CD4-positive, alpha-beta T cell treated with Interleukin-12 subunit alpha and Interleukin-12 subunit beta, for 1 hour (primary cell): ENCODE measurements around the gene CCDC92.
"Not testable (repeated sequence)": the region's sequence is repeated elsewhere in the genome, so short reads cannot be mapped to it uniquely, and the experiment has no call there.

Experiments
- DNase-seq: peaks from one replicate; pipeline ENCODE4 v3.0.0-alpha.2; 2020

CCDC92 gene

DNA sequence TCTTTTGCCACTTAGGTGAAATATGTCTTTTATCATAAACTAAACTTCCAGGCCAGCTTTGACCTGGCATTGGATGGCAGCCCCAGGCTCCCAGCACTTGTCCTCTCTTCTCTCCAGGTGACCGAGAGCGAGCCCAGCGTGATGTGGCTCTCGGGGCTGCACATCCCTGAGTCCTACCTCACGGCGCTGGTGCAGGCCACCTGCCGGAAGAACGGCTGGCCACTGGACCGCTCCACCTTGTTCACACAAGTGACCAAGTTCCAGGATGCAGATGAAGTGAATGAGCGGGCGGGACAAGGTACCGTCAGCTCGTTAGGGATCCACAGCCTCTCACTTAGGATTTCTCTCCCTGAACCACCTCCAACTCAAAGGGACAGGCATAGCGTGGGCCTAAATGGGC is 39.4 kb downstream of the CCDC92 start:
- DNase-seq: no peak

- peak; percentile 47 for DNase-seq
These were observed 40.8 kb downstream of the CCDC92 start for GRCh38 chr12:123931686-123932321.

DNA sequence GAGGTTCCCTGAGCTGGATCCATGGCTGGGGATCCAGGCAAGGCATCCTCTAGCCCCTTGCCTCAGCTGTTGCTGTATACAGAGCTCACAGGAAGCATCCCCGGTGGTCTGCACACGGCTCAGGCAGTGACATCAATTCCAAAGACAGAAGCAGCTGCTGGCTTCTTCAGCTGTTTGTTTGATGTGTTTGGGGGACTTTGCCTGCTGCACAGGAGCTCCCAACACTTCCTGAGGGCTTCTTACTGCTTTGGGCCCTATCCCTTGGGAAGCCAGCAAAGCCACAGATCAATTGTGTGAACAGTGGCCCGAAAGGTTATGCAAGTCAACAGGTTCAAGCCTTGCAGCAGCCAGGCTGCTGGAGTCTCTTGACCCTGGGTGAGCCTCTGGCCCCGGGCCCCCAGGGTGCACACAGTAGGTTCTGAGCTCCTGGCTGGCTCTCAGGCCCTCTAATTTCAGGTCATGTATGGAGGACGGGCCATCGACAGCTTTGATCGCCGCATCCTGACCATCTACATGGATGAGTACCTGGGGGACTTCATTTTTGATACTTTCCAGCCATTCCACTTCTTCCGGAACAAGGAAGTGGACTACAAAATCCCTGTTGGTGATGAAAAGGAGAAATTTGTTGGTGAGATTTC is 42.6 kb downstream of the CCDC92 start:
- DNase-seq: no peak

DNA sequence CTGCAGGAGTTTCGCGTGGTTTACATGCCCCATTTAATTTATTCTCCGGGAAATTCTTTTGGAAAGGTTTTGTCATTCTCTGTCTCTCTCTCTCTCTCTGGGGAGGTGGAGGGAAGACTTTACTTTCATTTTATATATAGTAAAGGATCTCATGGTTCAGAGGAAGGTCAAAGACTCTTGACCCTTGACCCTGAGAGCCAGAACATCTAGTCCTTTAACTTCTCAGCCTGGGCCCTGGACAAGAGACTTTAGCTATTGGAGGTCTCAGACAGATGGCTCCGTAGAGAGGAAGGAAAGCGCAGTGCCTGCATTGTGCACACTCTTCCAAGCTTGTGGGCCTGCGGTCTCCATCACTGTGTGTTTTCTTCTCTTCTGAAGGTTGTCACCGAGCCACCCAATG is 43.7 kb downstream of the CCDC92 start:
- no peak for DNase-seq

DNA sequence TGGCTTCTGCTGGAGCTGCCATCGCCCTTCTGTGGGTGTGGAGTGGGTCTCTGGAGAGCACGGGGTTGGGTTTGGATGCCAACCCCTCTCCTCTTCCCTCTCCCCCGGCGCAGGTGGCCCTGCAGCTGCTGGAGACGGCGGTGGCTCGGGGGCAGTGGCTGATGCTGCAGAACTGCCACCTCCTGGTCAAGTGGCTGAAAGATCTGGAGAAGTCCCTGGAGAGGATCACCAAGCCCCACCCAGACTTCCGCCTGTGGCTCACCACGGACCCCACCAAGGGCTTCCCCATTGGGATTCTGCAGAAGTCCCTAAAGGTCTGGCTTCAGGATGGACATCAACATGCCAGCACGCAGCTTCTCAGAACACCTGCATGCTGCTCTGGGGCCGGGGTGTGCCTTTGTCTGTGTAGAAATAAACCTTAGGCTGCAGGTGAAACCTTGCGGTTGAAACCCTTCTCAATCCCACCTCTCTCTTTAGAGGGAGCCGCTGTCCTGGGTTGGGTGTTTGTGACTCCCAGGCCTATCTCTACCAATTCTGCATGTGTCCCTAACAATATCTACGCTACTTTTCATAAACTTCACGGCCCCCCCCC is 44.3 kb downstream of the CCDC92 start:
- DNase-seq: no peak

DNA sequence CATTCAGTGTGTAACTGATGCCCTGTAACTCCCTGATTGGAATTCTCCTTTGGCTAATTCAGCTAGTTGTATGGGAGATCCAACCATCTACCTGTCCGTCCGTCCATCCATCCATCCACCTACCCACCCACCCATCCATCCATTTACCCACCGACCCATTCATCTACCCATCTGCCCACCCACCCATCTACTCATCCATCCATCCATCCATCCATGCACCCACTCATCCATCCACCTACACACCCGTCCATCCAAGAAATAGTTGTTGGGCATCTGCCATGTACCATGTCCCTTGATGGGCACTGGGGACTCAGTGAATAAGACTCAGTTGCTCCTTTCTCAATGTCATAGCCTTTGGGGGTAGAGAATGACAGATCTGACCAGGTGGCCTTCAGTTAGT is 48.1 kb downstream of the CCDC92 start:
- no peak for DNase-seq

DNA sequence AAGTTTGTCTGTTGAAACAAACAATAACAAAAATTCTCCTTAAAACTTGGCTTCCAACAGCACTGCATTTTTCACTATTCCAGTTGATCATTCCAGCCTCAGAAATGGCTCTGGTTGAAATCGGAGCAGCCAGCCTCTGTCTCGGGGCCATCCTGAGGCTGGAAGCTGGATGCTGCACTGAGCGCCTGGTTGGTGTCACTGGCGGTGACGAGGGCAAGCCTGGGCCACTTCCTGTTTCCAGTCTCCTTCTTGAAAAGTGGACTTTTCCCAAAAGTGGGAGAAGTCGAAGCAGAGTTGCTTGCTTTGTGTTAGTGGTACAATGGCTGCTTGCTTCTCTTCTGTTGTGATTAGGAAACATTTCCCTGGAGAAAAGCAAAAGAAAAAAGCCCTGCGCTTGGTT is 48.7 kb downstream of the CCDC92 start:
- no peak for DNase-seq

GRCh38 chr12:123923038-123923437 is 49.6 kb downstream of the CCDC92 start:
- no peak for DNase-seq

GRCh38 chr12:123919980-123920360 is 52.7 kb downstream of the CCDC92 start:
- no peak for DNase-seq

DNA sequence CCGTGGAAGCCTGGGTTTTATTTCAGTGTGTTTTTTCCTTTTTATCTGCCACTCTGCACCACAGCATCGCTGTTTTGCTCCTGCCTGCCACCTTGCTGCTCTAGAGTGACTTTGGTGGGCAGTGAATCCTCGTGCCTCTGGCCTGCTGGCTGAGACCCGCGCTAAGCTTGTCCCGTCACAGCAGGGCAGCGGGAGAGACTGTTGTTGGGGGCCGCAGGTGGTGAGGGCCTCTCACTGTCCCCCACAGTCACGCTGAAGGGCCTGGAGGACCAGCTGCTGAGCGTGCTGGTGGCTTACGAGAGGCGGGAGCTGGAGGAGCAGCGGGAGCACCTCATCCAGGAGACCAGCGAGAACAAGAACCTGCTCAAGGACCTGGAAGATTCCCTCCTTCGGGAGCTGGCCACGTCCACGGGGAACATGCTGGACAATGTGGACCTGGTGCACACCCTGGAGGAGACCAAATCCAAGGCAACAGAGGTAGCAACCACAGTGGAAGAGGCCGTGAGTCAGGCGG is 55.2 kb downstream of the CCDC92 start:
- no peak for DNase-seq

DNA sequence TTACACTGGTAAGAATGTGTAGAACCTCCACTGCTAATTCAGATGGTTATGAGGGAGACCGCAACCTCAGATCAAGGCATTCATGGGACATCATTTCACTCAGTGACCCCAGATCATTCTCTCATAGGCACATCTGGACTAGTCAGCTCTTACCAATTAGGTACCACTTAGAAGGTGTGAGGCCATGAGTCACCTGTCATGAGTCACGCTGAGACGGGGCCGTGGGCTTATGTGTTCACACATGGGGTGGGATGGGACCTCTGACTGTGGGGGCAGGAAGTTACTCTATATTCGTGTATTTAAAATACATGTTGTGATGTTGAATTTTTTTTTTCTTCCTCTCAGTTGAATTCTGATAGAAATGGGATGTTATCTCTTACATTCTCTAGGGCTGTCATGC is 55.9 kb downstream of the CCDC92 start:
- DNase-seq: peak; percentile 18

- DNase-seq: no peak
These were observed 57.8 kb downstream of the CCDC92 start for GRCh38 chr12:123914726-123915333.

DNA sequence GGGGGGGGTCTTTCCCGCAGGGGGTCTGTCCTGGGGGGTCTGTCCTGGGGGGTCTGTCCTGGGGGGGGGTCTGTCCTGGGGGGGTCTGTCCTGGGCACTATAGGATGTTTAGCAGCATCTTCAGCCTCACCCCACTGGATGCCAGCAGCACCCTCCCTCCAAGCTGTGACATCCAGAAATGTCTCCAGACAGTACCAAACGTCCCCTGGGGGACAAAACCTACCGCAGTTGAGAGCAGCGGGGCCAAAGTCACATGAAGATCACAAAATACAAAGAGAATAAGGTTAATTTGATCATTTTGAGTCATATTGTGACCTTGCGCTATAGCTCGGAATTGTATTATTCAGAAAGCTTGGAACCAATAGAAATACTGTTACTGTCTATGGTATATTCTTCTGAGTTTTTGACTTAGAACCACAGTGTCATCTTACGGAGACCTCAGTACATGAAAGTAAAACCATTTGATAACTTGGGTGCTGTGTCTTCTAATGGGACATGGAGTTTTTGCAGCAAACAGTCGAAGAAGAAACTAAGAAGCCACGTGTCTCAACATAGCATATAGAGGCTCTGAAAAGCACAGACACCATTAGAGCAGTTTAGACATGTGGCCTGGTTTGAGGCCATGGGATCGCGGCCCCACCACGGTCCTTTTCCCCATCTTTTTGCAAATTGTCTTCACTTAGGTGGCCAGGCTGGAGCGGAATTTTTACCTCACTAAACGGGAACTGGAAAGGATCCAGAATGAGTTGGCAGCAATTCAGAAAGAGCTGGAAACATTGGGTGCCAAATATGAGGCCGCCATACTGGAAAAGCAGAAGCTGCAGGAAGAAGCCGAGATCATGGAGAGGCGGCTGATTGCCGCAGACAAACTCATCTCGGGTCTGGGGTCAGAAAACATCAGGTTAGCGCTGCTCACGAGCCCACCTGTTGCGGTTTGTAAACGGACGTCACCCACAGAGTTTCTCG is 59.9 kb downstream of the CCDC92 start:
- DNase-seq: no peak

DNA sequence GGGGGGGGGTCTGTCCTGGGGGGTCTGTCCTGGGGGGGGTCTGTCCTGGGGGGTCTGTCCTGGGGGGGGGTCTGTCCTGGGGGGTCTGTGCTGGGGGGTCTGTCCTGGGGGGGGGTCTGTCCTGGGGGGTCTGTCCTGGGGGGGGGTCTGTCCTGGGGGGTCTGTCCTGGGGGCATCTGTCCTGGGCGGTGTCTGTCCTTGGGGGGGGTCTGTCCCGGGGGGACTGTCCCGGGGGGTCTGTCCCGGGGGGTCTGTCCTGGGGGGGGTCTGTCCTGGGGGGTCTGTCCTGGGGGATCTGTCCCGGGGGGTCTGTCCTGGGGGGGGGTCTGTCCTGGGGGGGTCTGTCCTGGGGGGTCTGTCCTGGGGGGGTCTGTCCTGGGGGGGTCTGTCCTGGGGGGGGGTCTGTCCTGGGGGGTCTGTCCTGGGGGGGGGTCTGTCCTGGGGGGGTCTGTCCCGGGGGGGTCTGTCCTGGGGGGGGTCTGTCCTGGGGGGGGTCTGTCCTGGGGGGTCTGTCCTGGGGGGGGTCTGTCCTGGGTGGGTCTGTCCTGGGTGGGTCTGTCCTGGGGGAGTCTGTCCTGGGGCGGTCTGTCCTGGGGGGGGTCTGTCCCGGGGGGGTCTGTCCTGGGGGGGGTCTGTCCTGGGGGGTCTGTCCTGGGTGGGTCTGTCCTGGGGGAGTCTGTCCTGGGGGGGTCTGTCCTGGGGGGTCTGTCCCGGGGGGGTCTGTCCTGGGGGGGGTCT is 60.8 kb downstream of the CCDC92 start:
- DNase-seq: not testable (repeated sequence)

GRCh38 chr12:123910761-123911193 is 61.9 kb downstream of the CCDC92 start:
- no peak for DNase-seq

GRCh38 chr12:123910057-123910456 is 62.6 kb downstream of the CCDC92 start:
- no peak for DNase-seq

DNA sequence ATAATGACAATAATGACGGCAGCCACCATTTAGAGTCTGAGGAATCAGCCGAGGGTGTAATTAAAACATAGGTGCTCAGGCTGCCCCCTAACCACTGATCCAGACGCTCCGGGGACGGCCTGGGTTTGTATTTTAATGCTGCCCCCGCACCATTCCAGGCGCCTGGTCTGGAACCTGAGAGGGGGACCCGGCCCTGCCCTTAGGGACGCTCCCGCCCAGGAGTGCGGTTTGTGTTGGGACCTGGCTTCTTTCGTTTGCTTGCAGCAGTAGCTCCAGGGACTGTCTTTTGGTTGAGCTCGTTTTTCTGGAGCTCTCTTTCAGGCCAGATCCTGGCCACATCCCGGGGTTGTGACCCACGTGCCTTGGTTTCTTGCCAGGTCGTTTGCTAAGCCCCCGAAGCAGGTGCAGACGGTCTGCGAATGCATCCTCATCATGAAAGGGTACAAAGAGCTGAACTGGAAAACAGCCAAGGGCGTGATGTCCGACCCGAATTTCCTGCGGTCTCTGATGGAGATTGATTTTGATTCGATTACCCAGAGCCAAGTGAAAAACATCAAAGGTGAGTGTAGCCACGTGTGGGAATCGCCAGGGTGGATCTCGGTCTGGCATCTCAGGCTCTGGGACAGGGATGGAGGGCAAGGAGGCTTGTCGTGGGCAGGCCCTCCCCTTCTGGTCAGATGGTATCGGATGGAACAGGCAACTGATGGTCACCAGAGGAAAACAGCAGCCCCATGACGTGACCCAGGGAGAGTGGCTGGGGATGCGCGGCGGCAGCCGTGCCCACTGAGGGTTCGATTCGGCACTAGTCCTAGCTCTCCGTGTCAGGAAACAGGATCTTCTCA is 63.5 kb downstream of the CCDC92 start:
- DNase-seq: no peak

GRCh38 chr12:123907726-123908476 is 64.7 kb downstream of the CCDC92 start:
- DNase-seq: no peak

- no peak for DNase-seq
These were observed 65.8 kb downstream of the CCDC92 start for GRCh38 chr12:123906711-123907420.
